NCI-H2081 treated with DMSO at 0.1 percent for 48 hours (cell line): ENCODE results near the gene SLC9A9.
"Not testable (repeated sequence)": the region's sequence is repeated elsewhere in the genome, so short reads cannot be mapped to it uniquely, and the experiment has no call there.

Source experiments
- DNase-seq: peaks from one replicate; lab custom pipeline; 2025; lab: John Stamatoyannopoulos, UW

The SLC9A9 gene

DNA sequence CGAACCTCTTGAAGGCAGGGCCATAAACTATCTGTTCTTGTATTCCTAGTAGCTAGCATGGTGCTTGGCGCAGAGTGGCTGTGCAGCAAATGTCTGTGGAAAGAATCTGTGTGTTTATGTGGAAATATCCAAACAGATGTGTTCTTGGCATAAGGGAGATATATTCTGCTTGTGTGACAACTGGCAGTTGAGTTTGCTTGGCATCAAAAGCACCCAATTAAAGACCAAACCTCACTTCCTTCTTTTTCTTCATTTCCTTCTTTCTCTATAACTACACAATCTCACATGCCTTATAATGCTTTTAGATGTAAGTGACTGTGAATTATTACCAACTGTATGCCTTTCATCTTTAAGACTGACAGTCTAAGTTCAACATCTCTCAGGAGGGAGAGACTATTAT is 296.5 kb downstream of the SLC9A9 start:
- DNase-seq, result no peak

DNA sequence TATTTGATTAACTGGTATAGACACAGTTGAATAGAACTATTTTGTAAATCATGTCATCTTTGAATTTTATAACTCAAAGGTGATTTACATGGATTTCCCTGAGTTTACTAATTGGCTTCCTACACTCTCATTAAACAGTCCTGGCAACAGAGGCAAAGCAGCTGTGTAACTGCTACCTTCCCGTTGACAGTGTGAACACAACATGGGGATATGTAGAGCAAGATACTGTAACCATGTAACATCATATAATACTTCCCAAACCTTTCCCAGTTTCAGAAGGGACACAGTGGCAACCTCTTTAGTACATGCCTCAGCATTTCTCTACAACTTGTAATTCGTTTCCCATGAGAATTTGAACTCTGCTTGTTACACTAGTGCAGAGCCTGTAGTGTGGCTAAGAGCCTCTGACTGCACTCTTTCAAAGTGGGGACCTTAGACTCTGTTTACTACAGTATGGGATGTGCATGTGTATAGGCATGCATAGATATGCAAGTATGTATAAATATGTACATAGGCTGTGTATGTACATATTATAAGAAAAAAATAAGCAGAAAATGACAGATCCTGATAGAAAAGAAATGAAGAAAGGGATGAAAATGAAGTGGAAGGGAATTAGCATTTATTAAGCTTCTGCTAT is 299.3 kb downstream of the SLC9A9 start:
- DNase-seq, result no peak

DNA sequence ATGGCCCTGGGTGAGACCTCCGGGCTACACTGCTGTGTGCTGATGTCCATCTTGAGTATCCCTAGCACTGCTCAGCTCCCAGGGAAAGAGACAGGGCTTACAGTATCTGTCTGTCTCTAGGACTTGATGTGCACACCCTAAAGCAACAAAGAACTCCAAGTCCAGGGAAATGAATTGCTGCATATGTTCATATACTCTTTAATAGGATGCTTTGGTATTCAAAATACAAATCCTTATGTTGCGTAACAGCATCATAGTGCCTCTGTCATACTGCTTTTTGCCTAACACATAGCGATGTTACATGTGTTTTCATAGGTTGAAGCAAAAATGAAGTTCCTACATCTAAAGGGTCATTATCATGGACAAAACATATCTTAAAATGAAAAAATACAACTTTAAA is 299.9 kb downstream of the SLC9A9 start:
- DNase-seq, result no peak

DNA sequence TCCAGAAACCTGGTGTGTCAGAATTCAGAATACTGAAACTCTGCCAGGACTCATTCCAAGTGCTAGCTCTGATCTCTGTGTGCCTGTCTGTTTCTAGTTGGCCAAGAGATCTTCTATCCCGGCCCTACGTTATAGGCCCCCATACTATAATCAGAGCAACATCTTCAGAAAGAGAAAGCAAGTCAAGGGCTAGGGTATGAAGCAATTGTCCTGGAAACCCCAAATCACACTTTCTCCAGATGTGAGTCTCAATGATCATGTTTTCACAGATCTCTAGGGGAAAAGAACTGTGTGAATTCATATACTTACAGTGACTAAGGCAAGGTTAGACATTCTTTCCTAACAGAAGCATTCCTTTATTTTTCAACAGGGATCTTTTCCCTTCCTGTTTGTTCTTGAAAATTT is 309.7 kb downstream of the SLC9A9 start:
- no peak for DNase-seq

DNA sequence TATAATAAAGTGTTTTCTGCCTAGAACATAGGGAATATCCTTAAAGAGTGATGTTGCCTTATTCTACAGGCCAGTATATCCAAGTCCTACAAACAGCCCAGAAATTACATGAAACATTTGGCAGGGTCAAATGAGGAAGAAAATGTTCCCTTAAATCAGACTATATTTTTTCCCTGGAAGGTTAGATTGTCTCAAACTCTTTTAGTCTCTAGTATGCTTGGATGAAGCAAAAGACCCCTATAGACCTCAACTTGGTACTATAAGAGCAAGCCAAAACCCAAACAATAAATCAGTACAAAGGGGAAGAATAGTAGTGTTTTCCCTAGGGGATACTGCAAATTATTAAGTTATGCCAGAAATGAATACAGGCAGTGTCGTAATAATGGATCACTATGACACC is 310.2 kb downstream of the SLC9A9 start:
- DNase-seq, result no peak

DNA sequence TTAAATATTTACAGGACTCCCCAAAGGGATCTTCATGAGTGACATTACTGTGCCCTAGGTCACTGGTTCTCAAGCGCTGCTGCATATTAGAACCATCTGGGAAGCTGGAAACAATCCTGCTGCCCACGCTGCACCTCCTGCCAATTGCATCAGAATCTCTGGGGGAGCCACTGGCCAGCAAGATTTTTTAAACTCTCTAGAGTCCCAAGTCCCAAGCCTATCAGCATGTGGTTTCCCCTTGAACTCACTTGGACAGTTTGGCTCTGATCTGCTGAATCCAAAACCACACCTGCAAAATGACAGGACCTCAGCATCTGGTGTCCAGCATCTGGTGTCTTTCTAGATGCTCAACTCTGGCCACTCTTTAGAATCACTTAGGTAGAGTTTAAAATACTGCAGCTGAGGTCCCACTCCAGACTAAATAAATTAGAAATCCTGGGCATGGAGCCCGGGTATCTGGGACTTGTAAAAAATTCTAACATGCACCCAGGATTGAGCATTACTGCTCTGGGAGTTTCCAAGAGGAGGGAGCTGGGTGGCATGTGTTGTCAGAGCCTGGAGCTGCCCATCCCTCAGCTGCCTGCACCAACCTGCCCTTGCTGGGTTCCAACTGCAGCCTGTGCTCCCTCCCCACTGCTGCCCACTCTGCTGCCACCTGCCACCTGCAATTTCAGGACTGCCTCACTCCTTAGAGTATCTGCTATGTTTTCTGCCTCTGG is 311.3 kb downstream of the SLC9A9 start:
- no peak for DNase-seq

DNA sequence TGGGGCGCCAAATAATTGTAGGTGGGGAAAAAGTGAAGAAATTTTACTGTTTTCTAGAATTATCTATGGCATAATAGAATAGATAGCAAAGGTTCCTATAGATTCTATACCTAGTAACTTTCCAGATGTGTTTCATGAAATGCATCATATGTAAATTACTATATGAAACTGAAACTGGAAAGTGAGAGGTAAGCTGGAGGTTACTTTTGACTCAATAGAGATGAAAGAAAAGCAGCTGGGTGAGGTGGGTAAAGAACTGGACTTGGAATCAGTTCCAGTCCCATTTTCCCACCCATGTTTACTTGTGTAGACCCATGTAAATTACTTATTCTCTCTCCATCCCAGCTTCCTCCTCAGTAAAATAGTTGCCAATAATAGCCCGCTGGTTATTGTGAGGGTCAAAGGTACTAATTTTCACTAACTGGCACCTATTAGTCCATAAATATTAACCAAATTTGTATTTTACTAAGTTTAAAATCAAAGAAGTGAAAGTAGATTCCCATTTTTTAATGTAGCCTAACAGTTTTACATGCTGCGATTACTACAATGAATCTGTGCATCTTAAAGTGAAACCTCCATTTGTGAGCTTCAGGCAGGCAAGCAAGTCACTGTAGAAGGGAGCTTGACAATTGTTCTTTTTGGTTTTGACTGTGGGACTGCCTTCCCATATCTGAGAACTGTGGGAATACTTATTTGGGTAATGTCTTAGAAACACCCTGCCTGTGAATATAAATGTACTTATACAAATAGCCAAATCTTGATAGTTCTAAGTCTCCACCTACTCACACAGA is 312.1 kb downstream of the SLC9A9 start:
- DNase-seq, result no peak

DNA sequence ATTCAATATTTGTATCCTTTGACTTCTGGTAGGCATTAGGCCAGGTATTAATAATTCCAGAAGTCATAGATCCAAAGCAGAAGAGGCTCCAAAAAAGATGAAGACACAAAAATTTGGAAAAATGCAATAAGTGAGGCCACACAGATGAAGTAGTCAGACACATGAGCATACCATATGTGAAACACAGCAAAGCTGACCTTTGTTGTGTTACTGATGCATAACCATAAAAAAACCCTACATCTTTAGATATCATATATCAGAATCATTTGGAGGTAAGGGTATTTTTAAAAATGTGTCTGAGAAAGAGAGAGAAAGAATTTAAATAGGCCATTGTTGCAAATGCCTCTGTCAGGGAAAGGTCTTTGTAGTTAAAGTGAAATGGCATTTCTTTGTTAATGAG is 314.9 kb downstream of the SLC9A9 start:
- DNase-seq, result no peak

DNA sequence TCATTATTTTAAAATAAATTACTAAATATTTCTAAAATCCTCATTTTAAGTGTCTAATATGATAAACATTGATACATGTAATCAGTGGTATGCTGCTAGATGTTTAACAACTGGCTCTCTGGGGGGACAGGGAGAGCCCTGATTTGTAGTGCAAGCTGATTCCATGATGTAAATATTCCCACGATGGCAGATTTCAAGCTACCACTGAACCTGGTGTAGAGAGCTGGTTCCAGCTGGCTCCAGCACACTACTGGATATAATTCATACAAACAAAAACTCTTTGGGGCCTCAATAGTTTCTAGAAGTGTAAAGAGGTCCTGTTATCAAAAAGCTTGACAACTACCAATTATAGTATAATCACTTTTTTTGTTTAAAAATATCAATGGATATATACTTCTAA is 316.2 kb downstream of the SLC9A9 start:
- no peak for DNase-seq

DNA sequence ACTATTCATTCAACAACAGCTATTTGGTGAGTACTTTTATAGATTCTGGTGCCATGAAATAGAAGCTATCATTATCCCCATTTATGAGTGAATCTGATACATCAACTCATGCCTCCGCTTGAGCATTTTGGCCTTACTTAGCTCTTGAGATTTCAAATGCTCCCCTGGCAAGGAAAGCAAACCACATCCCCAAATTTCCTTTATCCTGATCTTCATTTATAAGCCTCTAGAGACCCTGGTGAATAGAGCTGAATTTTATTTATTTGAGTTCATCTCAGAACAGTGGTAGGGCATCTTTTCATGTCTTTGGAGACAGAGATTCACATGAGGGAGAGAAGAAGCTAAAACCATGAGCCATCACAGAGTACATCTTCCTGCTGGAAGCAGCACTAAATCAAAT is 317.2 kb downstream of the SLC9A9 start:
- DNase-seq, result no peak

DNA sequence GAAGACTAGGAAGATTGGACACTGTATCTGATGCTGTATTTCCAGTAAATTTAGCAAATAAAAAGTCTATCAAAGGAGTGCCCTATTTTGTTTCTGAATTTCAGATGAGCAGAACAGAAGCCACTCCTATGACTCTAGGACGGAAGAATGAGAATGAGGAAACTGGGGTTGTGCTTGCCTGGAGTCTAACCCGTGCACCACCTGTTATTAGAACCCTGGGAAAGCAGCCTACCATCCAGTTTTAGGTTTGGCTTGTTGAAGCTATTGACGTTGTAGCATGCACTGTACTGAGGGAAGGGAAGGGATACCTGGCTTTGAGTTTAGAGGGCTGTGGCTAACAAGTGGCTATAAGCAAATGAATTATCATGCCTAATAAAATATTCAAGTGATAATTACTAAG is 318.5 kb downstream of the SLC9A9 start:
- no peak for DNase-seq

DNA sequence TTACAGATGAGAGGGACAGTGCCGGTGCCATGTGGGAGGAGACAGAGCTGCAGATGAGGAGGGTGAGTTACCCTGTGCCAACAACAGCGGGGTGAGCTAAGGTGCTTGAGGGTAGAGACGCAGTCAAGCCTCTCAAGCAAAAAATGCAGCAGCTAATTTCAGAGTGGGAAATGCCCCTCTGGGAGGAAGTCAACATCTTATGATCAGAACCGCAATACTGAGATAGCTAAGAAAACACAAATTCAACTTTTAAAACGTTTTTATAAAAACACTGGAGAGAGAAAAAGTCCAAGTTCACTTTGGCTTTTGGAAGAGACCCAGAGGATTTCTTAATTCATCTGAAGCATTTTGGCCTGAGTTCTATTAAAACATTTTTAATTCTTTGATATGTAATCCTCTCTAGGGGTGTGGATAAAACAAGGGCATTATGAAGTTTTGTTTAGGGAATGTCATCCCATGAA is 319.2 kb downstream of the SLC9A9 start:
- DNase-seq, result no peak

DNA sequence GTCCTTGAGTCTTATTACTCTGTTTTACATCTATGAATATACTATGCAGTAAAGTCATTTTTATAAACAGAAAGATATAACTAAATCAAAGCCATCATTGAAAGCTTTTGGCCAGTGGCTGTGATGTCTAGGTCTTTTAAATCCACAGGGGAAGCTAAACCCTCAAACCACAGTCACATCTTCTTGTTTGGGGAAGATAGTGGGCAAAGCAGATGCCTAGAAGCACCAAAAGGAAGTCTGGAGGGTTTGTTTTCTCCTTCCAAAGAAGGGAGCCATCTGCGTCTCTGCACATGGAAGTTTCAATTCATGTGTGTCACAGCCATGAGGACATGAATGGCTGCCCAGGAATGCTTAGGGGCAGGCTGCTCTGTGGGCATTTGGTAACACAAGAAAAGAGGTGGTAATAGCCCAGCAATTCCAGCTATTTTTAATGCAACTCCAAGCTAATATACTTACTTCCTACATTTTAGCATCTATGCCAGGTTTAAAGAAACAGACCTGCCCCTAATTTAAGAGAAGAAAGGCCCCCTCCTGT is 322.2 kb downstream of the SLC9A9 start:
- no peak for DNase-seq

DNA sequence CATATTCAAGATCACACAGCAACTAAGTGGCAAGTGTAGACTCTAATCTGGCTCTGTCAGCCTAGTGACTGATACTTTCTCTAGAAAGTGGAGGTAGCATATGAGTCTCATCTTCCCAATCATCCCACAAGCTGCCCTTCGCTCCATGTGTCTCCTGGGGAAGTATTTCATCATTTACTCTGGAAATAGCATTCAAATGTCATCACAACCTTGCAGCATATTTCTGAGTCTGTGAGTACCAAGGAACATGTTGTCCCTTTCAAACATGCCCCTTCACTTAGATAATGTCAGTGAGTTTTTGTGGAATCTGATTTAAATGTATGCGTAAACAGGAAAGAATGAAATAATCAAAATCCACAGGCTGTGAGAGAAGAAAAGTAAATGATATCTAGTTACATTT is 322.9 kb downstream of the SLC9A9 start:
- no peak for DNase-seq

DNA sequence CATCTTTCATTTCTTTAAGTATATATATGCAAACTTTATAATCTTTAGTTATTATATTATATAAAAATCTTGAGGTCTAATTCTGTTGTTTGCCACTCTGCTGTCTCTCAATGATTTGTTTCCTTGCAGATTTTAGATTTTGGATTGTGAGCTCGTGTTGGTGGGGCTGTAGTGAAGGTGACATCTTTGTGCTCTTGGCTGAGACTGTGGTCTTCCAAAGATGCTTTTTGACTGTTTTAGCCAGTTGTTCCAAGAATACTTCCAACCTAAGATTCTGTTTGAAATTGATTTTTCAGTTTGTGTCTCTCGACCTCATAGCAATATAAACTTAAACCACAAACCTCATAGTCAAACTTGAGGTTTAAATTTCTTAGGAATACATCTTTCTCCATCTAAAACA is 326.5 kb downstream of the SLC9A9 start:
- no peak for DNase-seq

DNA sequence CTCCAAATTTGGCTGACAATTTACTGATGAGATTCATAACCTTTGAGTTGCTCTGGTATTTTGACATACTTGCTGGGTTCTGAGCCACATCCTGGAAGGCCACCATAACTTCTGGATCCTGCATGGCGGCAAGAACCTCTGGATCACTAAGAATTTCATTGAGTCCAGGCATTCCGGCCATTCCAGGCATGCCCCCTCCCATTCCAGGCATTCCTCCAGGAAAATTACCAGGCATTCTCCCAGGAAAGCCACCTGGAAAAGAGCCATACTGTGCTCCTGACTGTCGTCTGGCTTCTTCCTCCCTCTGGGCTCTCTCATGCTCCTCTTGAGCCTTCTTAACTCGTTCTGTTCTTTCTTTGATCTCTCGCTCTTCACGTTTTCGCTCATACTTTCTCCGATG is 331.1 kb downstream of the SLC9A9 start:
- not testable (repeated sequence) for DNase-seq

DNA sequence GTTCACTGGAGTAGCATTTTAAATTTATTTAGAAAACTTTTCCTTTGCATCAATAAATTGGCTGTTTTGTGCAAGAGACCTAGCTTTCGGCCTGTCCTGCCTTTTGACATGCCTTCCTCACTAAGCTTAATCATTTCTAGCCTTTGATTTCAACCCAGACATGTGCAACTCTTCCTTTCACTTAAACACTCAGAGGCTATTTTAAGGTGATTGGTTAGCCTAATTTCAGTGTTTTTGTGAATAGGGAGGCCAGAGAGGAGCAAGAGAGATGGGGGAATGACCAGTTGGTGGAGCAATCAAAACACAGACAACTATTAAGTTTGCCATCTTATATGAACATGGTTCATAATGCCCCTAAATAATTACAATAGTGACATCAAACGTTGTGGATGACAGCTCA is 333.4 kb downstream of the SLC9A9 start:
- DNase-seq, result no peak

DNA sequence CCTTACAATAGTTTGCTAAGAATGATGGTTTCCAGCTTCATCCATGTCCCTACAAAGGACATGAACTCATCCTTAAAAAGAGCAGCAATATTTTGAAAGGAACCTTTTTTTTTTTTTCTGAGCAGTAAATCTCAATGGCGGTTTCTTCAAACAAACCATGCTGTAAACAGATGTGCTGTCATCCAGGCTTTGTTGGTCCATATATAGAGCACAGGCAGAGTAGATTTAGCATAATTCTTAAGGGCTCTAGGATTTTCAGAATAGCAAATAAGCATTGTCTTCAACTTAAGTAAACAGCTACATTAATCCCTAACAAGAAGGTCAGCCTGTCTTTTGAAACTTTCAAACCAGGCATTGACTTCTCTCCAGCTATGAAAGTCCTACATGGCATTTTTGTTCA is 334.2 kb downstream of the SLC9A9 start:
- no peak for DNase-seq

DNA sequence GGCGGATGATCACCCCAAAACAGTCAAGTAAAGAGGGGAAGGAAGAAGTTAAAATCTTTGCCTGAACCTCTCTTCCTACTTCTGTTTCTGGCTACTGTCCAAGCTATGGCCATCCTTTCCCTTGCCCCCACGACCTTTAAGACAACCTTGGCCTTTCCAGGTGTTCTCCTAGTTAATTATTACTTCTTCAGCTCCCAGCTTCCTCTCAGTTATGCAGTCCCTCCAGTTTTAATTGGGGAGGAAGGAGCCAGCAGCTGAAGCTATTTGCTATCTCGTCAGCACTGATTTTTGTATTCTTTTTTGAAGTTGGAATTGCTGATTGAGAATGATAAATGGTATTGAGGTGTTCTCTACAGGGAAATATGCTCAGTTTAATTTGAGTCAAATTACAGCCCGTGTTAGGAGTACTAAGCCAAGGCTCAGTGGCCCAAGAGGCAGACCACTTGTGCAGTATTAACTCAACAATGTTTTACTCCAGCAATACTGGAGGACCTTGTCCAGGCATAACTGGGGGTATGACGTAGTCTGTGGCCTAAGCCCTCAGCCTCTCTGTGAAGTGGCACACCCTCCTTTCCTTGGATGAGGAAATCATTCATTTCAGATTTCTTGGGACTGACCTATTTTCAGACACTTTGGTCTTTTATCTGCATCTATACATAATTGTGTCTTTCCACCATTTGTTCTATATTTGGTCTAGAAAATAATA is 336.9 kb downstream of the SLC9A9 start:
- no peak for DNase-seq

DNA sequence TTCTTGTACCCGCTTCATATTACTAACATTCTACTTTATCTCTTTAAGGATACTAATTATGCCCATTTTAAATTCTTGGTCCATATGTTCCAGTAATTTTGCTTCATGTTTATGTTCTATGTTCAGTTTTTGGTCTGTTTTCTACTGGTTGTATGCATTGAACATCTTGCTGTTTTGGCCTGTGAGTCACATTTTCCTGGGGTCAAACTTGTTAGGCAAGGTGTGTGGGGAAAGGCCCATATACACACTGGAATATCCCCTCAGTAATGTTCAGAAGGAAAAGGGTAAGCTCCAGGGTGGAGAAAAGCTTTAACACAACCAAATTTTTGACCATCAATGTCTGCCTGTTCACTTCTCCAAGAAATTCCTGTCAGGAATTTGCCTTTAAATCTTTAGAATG is 337.7 kb downstream of the SLC9A9 start:
- DNase-seq, result no peak

DNA sequence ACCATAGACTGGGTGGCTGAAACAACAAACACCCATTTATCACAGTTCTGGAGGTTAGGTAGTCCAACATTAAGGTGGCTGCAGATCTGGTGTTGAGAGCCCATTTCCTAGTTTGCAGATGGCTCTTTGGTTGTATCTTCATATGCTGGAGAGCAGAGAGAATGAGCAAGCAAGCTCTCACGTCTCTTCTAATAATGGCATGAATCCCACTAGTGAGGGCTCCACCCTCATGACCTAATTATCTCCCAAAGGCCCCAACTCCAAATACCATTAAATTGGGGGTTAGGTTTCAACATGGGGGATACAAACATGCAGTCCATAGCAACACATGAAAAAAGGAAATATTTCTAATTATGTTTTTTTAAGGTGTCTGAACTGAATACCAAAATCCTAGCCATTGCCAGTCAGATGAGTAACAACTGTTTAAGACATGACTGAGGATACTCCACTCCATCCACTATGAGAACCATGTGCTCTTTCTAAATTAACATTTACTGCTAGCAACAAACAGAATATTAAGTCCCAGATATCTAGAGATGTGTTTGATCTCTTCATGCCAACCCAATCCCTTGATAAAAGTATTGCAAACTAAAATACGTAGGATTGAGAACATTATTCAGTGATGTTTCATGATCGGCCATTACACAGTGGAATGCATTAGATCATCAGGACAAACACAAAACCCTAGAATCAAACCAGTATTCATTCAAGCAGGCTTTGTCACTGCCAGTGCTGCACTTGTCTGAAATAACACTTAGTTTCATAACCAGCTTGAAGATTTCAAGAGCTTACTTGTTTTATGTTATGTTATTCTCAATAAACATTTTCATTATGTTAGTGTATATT is 340.3 kb downstream of the SLC9A9 start:
- DNase-seq, result no peak
